ENCODE results near the gene HYAL1. TPM values are rescaled to one million over a fixed set of nuclear protein-coding genes. Genes with fewer than 3 reads are reported as not detected.
"Not testable (repeated sequence)": the region's sequence is repeated elsewhere in the genome, so short reads cannot be mapped to it uniquely, and the experiment has no call there.

Gene HYAL1
- total RNA-seq, 3 donors from 2014 or later, result 0.24 to 0.82 TPM; not detected in 1

DNA sequence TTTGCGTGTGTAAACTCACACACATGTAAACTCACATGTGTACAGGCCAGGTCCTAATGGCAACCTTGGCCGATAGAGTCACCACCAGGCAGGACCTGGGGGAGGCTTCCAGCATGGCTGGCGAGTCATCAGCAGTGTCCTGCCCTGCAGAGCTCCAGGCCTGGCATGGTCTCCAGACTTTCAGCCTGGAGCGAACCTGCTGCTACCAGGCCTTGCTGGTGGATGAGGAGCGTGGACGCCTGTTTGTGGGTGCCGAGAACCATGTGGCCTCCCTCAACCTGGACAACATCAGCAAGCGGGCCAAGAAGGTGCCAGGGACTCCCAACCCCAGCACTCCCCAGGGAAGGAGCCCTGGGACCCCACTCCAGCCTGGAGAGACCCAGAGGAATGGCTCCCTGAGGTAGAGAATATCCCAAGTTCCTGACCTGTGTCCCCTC, 33.4 kb downstream of the HYAL1 start:
- no peaks in the 10 kb centered on the region for H3K36me3 Mint-ChIP-seq (ENCODE audit: insufficient read depth)
- H3K9me3 Mint-ChIP-seq, result no peaks in the 10 kb centered on the region
- H3K4me1 Mint-ChIP-seq (ENCODE audit: low read depth), result peaks cover 21% of the 10 kb centered on the region
- no peak overlapping the region for H3K4me3 Mint-ChIP-seq
- peaks cover 23% of the 10 kb centered on the region for H3K27me3 Mint-ChIP-seq (ENCODE audit: low read depth)
- ATAC-seq (no peak), DNase-seq (no peak)

DNA sequence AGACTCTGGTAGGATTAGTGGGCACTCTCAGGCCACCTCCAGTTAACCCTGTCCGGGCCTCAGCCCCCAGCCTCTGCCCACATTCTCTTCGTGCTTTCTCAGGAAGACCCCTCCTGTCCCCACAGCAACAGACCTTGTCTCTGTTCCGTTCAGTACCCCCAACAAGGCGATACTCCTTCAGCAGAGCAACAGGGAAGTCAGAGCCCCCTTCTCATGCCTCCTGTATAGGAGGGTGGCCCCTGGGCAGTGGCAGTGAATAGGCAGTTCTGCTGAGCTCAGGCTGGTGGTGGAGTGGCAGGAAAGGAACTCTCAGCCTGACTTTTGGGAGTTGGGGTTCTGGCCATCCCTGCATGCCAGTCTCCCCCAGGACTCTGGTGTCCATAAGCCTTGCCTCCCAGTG, 33.9 kb downstream of the HYAL1 start:
- no peak for DNase-seq
- peaks cover 18% of the 10 kb centered on the region for H3K4me1 Mint-ChIP-seq (ENCODE audit: low read depth)
- no peaks in the 10 kb centered on the region for H3K9me3 Mint-ChIP-seq
- H3K27me3 Mint-ChIP-seq (ENCODE audit: low read depth), result peaks cover 18% of the 10 kb centered on the region
- ATAC-seq, result no peak
- H3K4me3 Mint-ChIP-seq, result no peak overlapping the region
- H3K36me3 Mint-ChIP-seq (ENCODE audit: insufficient read depth), result no peaks in the 10 kb centered on the region

- Mint-ChIP-seq H3K36me3 (ENCODE audit: insufficient read depth) (no peaks in the 10 kb centered on the region), H3K4me1 (ENCODE audit: low read depth) (peaks cover 12% of the 10 kb centered on the region), H3K27me3 (ENCODE audit: low read depth) (peaks cover 14% of the 10 kb centered on the region), H3K4me3 (no peak within 1 kb of the TSS), H3K9me3 (no peaks in the 10 kb centered on the region)
- DNase-seq, result no peak
- no peak for ATAC-seq
Measured at GRCh38 chr3:50268703-50269451, 34.5 kb downstream of the HYAL1 start, which contains the start of gene SEMA3B. SEMA3B (plus strand) TSS chr3:50269147; CDS start chr3:50269241, 94 bp downstream.

DNA sequence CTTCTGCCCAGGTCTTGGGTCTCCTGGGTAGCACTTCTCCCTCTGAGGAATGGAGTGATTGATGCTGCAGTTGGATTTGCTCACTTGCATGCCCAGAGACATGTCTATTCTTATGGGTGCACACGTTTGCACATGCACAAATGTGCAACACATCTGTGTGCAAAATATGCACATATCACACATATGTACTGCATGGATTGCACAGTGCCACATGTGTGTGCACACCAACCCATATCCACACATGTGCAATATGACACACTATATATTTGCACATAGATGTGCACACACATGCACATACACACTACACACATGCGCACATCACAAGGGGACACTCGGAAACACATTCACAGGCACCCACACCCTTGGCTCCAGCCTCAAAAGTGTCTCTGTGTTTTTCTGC, 35.1 kb downstream of the HYAL1 start:
- no peaks in the 10 kb centered on the region for H3K9me3 Mint-ChIP-seq
- H3K4me3 Mint-ChIP-seq, result no peak overlapping the region
- DNase-seq (no peak), ATAC-seq (no peak)
- peaks cover 10% of the 10 kb centered on the region for H3K4me1 Mint-ChIP-seq (ENCODE audit: low read depth)
- H3K27me3 Mint-ChIP-seq (ENCODE audit: low read depth), result peaks cover 12% of the 10 kb centered on the region
- no peaks in the 10 kb centered on the region for H3K36me3 Mint-ChIP-seq (ENCODE audit: insufficient read depth)

DNA sequence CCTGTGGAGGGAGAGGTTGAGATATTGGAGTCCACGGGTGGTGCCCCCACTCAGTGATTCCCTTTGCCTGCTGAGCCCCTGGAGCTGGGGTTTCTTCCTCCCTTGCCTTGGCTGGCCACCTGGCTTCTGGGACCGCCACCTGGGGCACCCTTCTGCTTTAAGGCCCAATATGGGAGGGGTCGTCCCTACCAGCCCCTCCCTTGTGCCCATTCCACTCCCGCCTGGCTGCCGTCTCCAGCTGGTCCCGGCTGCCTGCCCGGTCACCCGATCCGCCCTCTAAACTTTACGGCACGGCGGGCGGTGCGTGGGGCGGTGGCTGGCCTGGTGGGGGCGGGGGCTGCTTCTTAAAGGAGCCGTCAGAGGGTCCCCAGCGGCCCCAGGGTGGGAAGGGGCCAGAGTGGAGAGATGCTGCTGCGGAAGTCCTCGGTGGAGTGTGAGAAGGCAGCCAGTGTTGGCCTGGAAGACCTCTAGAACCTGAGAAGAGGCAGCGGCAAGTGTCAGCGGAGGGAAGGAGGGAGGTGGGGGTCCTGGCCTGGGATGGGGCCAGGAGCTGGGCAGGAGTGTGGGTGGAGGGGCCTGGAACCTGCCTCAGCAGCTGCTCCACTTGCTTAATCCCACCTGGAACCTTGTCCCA, 36.0 kb downstream of the HYAL1 start:
- Mint-ChIP-seq H3K4me3 (no peak overlapping the region), H3K9me3 (no peaks in the 10 kb centered on the region), H3K4me1 (ENCODE audit: low read depth) (peaks cover 5% of the 10 kb centered on the region), H3K36me3 (ENCODE audit: insufficient read depth) (no peaks in the 10 kb centered on the region), H3K27me3 (ENCODE audit: low read depth) (peaks cover 8% of the 10 kb centered on the region)
- no peak for DNase-seq
- ATAC-seq, result no peak

DNA sequence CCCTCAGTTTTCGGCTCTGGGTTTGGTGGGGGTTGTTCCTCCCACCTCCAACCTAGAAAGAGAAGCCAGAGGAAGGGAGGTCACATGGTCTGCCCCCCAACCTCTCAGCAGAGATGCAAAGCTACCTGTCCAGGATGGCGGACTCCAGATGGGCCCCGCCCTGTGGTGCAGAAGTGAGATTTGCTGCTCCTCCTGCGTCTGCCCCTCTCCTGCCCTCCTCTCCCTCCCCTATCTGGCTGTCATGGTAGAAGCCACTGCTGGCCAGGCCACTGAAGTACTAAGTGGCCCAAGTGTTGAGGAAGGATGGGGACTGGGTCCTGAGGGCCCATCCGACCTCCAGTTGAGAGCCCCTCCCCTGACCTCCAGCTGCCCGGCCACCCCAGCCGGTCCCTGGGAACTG, 36.5 kb downstream of the HYAL1 start:
- Mint-ChIP-seq H3K4me1 (ENCODE audit: low read depth) (peaks cover 5% of the 10 kb centered on the region), H3K36me3 (ENCODE audit: insufficient read depth) (no peaks in the 10 kb centered on the region), H3K9me3 (no peaks in the 10 kb centered on the region), H3K4me3 (no peak overlapping the region), H3K27me3 (ENCODE audit: low read depth) (peaks cover 8% of the 10 kb centered on the region)
- DNase-seq (no peak), ATAC-seq (no peak)

DNA sequence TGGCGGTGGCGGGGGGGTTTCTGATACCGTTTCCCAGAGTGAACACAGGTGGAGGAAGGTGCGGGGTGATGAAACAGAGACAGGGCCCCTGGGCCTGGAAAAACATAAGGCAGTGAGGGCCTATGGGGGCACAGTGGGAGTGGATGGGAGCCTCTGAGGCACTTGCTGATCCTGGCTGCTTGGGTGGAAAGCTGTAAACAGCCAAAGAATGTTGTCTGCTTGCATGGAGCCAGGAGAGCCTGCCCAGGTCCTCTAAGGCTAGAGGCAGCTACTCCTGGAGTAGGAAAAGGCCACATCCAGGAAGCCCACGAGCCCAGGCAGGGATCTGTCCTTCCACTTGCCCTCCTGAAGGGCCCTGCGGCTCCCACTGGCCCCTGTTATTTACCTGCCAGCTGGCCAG, 37.4 kb downstream of the HYAL1 start:
- no peak overlapping the region for H3K4me3 Mint-ChIP-seq
- ATAC-seq, result no peak
- no peaks in the 10 kb centered on the region for H3K4me1 Mint-ChIP-seq (ENCODE audit: low read depth)
- no peaks in the 10 kb centered on the region for H3K9me3 Mint-ChIP-seq
- peaks cover 4% of the 10 kb centered on the region for H3K27me3 Mint-ChIP-seq (ENCODE audit: low read depth)
- no peak for DNase-seq
- H3K36me3 Mint-ChIP-seq (ENCODE audit: insufficient read depth), result no peaks in the 10 kb centered on the region

DNA sequence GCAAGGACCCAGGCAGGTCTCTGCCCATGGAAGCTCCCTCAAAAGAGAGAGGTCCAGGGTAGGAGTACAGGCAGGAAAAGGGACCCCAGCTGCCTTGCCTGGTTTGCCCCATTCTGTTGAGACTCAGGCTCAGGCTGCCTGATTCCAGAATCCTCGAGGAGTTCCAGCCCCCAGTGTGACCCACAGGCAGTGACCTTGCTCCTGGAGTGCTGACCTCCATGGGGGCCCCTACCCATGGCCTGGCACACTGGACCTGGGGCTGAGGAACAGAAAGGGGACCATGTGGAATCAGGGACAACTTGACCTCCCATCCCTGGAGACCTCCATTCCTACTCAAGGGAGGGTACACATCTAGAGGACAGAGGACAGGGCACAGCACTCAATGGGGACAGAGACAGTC, 37.8 kb downstream of the HYAL1 start:
- Mint-ChIP-seq H3K4me3 (no peak overlapping the region), H3K27me3 (ENCODE audit: low read depth) (peaks cover 4% of the 10 kb centered on the region), H3K9me3 (no peaks in the 10 kb centered on the region), H3K4me1 (ENCODE audit: low read depth) (no peaks in the 10 kb centered on the region), H3K36me3 (ENCODE audit: insufficient read depth) (no peaks in the 10 kb centered on the region)
- DNase-seq, result no peak
- ATAC-seq, result no peak

DNA sequence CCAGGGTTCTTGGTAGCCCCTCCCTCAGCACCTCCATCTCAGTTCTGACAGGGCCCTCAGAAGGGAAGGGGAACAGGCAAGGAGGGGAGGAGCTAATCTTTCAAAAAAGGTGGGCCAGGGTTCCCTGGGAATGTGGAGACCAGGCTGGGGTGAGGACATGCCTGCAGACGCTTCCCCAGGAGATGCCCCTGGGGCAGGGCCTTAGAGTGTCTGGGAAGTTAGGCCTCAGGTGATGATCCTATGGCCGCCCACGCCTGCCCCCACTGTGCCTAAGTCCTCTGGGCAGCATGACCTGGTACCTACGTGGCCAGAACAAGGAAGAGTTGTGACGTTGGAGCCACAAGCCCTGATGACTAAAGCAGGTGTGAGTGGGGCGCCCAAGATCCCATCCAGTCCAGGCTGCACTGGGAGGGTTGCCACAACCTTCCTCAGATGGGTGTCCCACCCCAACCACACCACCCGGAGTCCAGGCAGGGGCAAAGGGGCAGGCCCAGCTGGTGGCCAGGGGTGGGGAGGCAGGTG, 38.3 kb downstream of the HYAL1 start:
- H3K27me3 Mint-ChIP-seq (ENCODE audit: low read depth), result peaks cover 4% of the 10 kb centered on the region
- H3K9me3 Mint-ChIP-seq, result no peaks in the 10 kb centered on the region
- no peak for ATAC-seq
- H3K4me3 Mint-ChIP-seq, result no peak overlapping the region
- H3K36me3 Mint-ChIP-seq (ENCODE audit: insufficient read depth), result no peaks in the 10 kb centered on the region
- no peak for DNase-seq
- H3K4me1 Mint-ChIP-seq (ENCODE audit: low read depth), result no peaks in the 10 kb centered on the region

- Mint-ChIP-seq H3K4me1 (ENCODE audit: low read depth) (peaks cover 4% of the 10 kb centered on the region), H3K9me3 (no peaks in the 10 kb centered on the region), H3K4me3 (no peak overlapping the region), H3K36me3 (ENCODE audit: insufficient read depth) (no peaks in the 10 kb centered on the region), H3K27me3 (ENCODE audit: low read depth) (peaks cover 4% of the 10 kb centered on the region)
- DNase-seq (no peak), ATAC-seq (no peak)
Measured at GRCh38 chr3:50264383-50264963, 38.9 kb downstream of the HYAL1 start.

DNA sequence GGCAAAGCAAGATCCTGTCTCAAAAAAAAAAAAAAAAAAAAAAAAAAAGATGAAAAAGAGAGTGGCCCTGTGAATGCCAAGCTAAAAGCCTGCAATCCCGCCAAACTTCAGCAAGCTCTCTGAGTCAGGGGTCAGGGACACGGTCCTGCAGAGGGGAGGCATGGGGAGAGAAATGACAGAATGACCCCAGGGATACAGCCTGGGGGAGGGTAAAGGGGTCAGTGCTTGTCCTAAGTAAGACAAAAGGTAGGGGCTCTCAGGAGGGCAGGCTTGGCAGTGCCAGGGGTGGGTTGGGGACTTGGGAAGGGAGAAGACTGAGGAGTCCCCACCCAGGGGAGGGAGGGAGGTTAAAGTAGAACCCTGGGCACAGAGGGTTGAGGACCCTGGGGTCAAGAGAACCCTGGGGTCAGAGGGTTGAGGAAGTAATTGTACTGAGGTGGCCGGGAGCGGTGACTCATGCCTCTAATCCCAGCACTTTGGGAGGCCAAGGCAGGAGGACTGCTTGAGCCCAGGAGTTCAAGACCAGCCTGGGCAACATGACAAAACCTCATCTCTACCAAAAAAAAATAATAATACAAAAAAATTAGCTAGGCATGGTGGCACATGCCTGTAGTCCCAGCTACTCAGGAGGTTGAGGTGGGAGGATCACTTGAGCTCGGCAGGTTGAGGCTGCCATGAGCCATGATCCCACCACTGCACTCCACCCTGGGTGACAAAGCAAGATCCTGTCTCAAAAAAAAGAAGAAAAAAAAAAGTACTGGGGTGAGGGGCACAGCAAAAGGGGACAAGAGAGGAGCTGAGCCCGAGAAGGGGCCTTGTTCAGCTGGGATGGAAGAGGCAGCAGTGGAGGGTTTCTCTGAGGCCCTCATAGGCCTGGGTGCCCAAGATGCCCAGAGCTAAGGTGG, 39.6 kb downstream of the HYAL1 start:
- no peaks in the 10 kb centered on the region for H3K36me3 Mint-ChIP-seq (ENCODE audit: insufficient read depth)
- no peak for ATAC-seq
- no peaks in the 10 kb centered on the region for H3K9me3 Mint-ChIP-seq

DNA sequence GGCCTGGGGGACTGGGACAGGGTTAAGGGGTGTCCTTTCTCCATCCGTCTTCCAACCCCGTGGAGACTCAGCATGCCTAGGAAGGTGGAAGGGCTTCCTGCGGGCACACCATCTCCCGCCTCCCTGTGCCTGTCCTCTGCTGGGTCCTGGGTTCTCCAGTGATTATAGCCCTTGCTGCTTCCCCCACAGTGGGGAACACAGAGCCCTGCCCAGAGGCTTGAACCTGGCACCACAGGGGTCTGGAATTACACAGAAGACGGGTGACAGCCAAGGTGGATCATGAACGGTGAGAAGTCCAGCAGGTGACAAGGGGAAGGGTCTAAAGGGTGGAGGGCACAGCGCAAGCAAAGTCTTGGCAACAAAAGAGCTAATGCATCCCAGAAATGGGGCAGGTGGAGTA, 40.6 kb downstream of the HYAL1 start:
- Mint-ChIP-seq H3K4me3 (no peak overlapping the region), H3K4me1 (ENCODE audit: low read depth) (peaks cover 5% of the 10 kb centered on the region), H3K27me3 (ENCODE audit: low read depth) (no peaks in the 10 kb centered on the region), H3K9me3 (no peaks in the 10 kb centered on the region), H3K36me3 (ENCODE audit: insufficient read depth) (no peaks in the 10 kb centered on the region)
- DNase-seq, result no peak
- no peak for ATAC-seq

More for the DNA sequence above, 39.6 kb downstream of the HYAL1 start:
- no peak for DNase-seq
- Mint-ChIP-seq H3K4me3 (no peak overlapping the region), H3K27me3 (ENCODE audit: low read depth) (peaks cover 4% of the 10 kb centered on the region), H3K4me1 (ENCODE audit: low read depth) (peaks cover 5% of the 10 kb centered on the region)

GRCh38 chr3:50262200-50262599, 41.2 kb downstream of the HYAL1 start:
- H3K27me3 Mint-ChIP-seq (ENCODE audit: low read depth); H3K4me3 Mint-ChIP-seq; H3K36me3 Mint-ChIP-seq (ENCODE audit: insufficient read depth); DNase-seq; H3K9me3 Mint-ChIP-seq; H3K4me1 Mint-ChIP-seq (ENCODE audit: low read depth); ATAC-seq: not testable (repeated sequence)

DNA sequence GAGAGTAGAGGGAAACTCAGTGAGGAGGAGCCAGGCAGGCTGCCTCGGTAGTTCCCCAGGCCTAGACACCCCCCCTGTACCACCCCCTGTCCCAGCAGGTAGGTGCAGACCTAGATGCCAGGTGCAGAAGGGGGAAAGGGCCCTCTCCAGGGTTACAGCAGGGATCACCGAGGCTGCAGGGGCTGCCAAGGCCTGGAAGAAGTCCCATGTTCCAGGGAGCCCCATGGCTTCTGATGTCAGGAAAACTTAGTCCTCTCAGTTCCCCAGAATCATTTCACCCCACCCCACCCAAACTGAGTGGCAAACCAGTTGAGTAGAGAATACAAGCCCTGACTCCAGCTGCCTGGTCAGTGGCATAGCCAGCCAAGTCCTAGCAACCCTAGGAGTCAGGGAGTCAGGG, 41.9 kb downstream of the HYAL1 start:
- DNase-seq (no peak), ATAC-seq (no peak)
- Mint-ChIP-seq H3K4me1 (ENCODE audit: low read depth) (peaks cover 5% of the 10 kb centered on the region), H3K9me3 (no peaks in the 10 kb centered on the region), H3K36me3 (ENCODE audit: insufficient read depth) (peaks cover 7% of the 10 kb centered on the region), H3K27me3 (ENCODE audit: low read depth) (no peaks in the 10 kb centered on the region), H3K4me3 (no peak overlapping the region)

Measured in activated T-cell treated with anti-CD3 and anti-CD28 coated beads, Interleukin-2, amount 50 U/mL, for 4 hours (primary cell).